NCI-H1105 (cell line): Measurements from ENCODE around the gene PLCB4.

Experiments
- DNase-seq: peaks from one replicate; lab custom pipeline; 2025; lab: John Stamatoyannopoulos, UW

The PLCB4 gene

DNA sequence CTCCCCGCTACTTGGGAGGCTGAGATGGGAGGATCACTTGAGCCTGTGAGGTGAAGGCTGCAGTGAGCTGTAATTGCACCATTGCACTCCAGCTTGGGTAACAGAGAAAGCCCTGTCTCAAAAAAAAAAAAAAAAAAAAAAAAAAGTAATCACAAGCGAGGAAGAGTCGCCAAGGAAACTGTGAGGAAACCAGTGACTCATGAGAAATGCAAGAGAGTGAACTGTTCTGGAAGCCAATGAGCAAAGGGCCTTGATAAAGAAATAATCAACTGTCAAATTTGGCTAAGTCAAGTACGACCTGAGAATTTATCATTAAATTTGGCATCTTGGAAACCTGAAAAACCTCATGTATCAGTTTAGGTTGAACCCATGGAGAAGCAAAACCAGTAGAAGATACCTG lies 429.4 kb downstream of the PLCB4 start:
- no peak for DNase-seq

DNA sequence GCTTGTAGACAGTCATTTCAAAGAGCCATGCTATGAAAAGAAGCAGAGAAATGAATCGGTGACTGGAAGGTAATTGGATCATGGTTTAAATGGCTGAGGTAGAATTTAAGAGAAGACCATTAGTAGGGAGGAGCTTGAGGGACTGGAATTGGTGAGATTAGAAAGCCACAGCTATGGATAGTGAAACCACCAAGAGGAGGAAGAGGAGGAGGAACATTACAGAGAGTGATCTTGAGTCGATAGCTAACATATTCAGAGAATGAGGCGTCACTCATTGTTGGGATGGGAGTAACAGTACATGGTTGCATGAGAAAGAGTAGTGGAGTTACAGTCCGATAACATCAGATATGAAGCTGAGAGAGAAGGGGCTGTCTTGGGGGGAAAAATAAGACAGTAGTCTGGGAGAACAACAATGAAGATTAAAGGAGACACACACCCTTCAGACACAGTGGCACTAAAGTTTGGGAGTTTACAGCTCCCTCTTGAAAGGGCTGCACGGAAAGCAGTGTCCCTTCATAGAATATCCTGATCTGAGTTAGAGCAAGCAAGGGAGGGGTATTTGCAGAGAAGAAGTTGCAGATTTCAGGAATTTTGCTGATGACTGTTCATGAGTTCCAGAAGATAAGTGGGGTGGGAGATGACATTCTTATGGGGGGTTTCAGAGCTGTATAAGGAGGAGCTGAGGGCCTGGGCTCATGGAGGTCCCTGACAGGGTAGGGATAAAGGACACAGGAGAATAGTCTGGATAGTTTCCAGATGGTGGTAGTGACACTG lies 430.4 kb downstream of the PLCB4 start:
- DNase-seq: no peak

DNA sequence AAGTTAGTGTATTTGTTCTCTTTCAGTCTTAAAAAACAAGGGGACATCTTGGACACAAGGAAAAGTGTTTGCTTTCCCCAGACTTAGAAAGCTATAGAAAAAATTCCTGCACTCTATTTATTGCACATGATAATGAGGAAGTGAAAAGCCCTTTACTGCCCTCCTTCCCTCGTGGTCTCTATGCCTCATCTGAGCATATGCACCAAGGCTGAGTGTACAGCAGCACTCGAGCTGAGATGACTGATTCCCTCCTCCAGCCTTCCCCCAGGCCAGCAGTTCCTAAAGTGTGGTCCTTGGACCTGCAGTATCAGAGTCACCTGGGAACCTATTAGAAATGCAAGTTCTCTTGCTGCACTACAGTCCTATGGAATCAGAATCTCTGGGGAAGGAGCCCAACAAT lies 431.2 kb downstream of the PLCB4 start:
- no peak for DNase-seq

DNA sequence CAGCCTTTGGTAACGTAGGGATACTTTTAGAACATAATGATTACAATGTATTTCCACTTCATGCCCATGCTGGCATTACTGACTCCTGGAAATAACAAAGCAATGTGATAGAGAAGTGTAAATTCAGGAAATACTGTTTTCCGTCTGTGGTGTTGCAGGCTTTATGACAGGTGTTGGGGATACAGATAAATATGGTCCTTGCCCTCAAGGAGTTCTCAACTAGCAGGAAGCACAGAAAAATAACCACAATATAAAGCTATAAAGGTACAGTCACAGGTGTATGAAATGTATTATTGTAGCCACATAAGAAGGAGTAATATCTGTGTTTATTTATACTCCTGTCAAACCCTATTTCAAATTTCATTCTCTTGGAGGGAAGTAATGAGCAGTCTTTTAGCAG lies 432.6 kb downstream of the PLCB4 start:
- no peak for DNase-seq

DNA sequence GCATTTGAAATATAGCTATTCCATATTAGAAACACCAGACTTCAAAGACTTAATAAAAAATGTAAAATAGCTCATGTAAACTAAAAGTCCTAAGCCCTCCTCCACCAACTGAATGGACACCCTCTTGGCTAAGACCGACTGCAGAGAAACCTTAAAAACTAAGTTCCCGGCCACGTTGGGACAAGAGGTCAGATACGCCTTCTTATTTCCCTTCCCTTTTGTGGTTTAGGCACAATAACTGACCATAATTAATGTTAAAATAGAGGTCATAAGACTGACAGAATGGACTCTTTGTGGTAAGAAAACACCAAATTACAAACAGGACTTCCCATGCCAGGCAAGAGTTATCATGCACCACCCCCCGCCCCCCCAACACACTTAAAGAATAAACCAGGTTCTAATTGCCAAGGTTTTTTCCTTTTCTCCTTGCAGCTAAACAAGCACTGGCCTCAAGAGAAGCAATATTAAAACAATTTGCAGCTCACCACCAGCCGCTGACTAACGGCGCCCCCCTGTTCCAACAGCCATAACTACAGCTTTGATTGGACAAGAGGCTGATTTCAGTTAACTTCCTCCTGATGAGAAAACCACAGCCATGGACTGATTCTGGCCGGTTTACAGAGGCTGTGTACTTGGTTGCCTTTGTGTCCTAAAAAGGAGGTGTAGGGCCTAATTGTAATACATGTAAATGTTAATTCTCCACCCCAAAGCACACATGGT lies 434.8 kb downstream of the PLCB4 start:
- no peak for DNase-seq

DNA sequence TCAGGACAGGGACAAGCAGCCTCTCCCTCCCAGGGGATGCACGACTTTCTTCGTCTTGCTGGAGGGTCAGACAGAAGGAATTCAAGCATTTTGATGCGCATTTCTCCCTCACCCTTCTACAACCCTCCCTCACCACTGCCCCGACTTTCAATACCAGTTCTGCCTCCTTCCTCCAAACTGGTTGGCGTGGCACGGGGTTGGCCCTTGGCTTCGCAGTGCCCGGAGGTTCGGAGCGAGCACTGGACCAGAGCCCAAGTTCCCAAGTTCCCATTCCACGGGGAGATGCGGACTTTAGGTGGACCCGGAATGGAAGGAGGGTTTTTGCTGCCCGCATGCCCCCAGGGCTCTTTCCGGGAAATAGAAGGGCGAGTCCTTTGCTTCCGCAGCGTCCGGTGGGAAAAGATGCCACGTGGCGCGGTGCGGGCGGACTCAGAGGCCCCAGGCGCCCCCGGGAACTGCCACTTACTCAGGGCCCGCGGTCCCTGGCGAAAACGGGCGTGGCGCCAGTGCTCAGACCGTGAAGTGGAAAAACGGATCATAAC lies 437.5 kb downstream of the PLCB4 start:
- no peak for DNase-seq

DNA sequence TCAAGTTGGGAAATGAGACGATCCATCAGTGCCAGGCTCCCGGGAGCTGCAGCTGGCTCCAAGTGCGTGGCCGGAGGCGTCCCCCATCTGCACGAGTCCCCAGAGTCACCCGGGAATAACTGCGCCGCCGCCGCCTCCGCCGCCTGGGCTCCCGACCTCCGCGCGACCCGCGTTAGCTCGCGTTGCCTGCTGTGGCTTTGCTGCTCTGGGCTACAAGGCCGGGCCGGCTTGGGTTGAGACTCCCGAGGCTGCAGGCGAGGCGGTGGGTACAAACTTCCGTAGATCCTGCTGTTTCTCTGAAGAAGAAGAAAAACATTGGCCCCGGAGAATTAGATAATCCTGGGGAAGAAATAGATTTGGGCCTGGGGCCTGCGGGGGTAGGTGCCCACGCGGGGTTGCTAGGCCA lies 438.1 kb downstream of the PLCB4 start:
- no peak for DNase-seq

DNA sequence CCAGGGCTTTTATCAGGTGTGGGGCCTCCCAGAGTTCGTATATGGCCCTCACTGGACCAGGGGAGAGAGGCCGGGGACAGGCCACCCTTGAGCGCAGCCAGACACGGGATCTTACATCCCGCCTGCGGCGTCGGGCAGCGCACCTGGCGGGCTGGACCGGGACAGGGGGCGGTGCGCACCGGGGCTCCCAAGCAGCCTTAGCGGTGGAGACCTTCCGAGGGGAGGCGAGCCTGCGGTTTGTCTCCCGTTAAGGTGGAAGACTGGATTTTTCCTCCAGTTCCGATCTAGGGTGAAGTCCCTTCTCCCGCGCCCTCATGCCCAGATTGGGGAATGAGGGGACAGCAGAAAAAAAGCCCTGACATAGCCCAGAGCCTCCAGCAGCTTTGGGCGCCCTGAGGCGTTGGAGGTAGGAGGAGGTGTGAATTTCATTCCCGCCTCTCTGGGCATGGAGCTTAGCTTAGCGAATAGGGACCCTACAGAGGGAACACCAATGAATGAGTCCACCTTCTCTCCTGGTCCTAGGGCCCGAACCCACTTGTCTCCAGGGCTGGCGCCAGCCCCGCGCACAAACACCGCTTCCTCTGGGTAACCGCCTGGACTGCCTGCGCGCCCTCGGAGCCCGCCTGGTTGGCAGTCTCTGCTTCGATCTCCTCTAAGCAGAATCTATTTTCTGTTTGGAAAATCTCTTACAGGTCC lies 438.8 kb downstream of the PLCB4 start:
- no peak for DNase-seq

DNA sequence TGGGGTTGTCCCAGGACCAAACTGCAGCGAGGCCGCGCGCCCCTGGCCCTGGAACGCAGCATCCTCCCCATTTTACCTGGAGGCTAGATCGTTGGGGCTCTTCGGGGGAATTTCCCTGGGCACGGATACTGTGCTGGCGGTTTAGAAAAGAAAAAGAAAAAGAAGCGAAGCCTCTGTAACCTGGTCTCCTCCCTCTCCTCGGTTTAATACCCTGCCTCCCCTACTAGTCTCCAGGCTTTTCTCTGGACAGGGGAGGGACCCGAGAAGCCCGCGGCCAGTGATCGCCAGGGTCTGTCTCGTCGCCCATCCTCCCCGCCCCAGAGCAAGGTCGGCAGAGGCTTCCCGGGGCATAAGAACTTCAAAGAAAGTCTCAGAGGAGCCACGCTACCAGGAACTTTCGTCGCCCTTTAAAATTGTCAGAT lies 439.4 kb downstream of the PLCB4 start:
- DNase-seq: no peak

DNA sequence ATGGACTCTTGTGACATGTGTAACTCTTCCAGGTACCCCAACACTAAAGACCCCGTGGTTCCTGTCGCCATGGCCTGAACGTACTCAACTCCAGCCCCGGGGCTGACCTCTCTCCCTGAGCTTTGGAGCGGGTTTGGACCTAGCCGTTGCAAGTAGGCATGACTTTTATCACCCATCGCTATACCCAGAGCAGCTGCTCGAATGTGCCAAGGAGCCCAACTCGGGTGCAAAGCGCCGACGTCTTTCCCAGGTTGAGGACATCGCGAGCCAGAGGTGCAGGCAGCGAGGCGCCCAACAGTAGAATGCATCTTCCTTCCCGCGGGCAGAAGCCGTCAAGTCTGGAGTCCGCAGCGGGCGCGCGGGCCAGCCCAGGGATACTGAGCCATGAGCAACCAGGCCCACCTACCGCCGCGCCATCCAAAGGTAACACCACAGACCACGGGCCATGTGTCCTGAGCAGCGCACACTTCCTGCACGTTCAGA lies 439.9 kb downstream of the PLCB4 start:
- no peak for DNase-seq

DNA sequence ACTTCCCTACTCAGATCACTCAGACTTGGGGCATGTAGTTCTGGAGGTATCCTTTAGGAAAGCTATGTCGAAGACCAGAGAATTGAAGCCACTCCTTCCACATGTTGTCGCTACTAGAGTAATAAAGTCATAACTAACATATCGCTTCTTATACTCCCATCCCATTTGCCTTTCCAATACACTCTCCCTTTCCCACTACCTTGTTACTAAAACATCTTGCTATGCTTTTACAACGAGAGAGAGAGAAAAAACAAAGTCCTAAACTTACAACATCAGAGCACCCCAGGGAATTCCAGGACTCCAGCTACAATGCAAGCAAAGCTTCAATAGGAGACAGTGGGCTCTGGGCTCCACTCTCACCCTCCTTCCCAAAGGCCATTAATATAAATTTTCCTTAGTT lies 440.4 kb downstream of the PLCB4 start:
- no peak for DNase-seq

DNA sequence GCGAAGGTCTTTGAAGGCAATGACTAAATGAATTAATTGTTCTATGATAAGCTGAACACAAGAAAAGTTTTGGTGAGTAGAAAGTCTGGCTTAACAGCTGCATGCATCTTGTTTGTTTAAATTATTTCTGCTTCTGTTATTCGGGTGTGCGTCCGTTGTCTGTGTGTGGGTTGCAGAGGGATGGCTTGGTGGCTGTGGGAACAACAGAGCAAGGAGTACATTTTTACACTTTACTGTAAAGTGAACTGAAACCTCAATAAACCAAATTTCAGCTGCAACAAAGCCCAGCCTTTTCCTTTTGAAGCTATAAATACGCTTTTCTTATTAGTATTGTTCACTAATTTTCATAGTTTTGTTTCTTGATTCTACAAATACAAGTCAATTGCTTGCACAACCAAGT lies 442.0 kb downstream of the PLCB4 start:
- DNase-seq: no peak

DNA sequence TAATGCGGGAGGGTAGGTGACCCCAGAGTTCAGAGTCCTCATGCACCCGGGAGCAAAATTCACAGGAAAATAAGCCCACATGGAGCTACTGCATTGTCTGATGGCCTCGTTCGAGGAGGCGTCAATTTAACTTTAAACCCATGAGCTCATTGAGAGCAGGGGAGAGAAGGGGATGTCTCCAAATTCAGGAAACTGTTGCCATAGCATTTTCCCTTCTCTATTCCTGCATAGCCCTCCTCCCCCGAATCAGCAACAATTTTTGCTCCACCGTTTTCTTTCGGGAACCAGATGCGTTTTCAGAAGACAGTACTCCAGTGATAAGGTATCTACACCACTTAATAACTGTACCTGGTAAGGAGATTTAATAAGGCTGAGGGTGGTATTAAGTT lies 445.2 kb downstream of the PLCB4 start:
- DNase-seq: no peak

DNA sequence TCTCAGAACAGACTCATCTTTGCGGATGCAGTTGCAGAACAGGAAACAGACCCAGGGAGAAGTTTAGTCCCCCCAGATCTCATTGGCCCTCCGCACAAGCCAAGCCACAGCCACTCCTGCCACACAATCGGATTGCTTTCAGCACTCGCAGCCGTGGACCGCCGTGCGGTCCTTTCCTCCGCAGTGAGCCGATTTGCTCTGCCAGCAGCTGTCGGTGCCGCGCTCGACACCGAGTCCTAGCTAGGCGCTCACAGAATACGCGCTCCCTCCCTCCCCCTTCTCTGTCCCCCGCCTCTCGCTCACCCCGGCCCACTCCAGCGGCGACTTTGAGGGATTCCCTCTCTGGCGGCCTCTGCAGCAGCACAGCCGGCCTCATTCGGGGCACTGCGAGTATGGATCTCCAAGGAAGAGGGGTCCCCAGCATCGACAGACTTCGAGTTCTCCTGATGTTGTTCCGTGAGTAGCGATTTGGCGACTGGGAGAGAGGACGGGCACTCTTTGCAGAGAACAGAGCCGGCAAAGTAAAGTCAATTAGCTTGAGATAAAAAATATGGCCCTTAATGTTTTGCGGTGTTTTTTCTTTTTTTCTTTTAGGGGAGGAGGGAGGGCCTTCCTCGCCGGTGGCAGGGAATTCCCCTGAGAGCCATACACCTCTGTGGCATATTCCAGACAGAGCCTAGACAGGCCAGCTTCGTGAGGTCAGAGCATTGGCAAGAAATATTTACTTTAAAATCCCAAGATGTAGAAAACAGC lies 445.8 kb downstream of the PLCB4 start, which contains the start of gene LAMP5:
LAMP5 (plus strand) TSS at position 130 of the 753 bp plus-strand sequence; CDS start at position 393, 263 bp downstream.
- DNase-seq: peak; percentile 53

DNA sequence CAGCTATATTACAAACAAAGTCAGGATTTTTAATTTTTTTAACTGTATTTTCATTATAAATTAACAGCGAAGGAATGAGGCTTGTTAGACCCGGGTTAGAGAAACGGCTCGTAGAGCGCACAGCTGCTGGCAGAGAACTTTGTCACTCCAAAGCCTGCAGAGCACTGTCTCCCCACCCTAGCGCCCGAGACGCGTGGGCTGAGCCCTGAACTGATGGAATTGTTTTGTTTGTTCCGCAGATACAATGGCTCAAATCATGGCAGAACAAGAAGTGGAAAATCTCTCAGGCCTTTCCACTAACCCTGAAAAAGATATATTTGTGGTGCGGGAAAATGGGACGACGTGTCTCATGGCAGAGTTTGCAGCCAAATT lies 446.3 kb downstream of the PLCB4 start:
- DNase-seq: no peak

DNA sequence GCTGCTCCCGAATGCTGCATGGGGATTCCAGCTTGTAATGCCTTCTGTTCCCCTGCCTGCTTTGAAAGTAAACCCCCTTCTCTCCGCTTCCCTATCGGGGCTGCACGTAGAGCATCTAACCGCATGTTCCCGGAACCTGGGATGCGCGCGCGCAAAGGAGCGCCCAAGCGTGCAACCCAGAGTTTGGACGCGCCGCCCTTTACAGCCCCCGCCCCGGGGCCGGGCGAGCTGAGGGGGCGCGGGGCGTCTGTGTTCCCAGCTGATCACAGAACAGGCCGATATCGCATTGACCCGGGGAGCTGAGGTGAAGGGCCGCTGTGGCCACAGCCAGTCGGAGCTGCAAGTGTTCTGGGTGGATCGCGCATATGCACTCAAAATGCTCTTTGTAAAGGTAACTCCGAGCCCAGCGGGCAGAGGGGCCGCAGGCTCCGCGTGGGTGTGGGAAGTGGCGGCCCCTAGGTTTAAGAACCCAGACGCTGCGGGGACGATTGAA lies 446.9 kb downstream of the PLCB4 start:
- no peak for DNase-seq

DNA sequence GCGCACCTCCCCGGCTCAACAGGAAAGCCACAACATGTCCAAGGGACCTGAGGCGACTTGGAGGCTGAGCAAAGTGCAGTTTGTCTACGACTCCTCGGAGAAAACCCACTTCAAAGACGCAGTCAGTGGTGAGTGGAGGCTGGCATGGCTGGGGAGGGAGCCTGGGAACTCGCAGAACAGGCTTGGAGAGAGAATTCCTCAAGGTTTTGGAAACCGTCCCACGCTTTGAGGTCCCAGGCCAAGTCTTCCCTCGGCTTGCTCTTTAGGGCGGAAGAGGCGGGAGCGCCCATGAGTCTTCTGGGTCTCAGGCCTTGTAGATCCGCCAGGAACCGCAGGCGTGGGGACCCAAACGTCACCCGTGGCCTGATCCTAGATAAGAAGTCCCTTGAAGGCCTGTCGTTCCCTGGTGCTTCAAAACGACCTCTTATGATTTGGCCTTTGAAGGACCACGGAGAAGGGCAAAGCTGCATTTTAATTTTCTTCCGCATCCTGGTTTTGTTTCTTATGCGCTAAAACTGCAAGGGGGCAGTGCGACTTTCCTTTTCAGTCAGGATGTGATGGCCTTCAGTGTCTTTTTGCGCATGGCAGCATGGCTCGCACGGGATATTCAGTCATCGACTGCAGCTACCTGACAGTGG lies 447.5 kb downstream of the PLCB4 start:
- DNase-seq: no peak

DNA sequence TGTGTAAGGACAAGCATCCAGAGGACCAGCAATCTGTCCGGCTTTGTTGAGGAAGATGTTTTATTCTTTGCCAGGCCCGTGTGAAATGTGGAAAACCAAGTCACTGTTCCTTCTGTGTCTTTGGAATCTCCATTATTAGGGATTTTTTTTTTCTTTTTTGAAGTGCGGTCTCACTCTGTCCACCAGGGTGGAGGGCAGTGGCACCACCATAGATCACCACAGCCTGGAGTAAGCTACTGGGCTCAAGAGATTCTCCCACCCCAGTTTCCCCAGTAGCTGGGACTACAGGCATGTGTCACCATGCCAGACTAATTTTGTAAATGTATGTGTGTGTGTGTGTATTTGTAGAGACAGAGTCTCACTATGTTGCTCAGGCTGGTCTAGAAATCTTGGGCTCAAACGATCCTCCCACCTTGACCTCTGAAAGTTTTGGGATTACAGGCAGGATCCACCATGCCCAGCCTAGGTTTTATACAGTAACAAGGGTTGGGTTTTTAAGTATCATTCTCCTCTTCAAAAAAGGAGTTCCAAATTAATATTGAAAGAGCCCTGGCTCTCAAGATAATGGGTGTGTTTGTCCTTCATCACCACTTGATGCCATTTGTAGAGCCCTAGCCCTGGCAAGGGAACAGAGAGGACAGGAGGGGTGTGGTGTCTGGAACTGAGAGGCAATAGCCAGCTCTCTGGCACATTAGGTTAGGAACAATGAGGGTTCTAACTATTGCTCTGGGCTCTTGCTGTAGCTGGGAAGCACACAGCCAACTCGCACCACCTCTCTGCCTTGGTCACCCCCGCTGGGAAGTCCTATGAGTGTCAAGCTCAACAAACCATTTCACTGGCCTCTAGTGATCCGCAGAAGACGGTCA lies 448.6 kb downstream of the PLCB4 start:
- no peak for DNase-seq

DNA sequence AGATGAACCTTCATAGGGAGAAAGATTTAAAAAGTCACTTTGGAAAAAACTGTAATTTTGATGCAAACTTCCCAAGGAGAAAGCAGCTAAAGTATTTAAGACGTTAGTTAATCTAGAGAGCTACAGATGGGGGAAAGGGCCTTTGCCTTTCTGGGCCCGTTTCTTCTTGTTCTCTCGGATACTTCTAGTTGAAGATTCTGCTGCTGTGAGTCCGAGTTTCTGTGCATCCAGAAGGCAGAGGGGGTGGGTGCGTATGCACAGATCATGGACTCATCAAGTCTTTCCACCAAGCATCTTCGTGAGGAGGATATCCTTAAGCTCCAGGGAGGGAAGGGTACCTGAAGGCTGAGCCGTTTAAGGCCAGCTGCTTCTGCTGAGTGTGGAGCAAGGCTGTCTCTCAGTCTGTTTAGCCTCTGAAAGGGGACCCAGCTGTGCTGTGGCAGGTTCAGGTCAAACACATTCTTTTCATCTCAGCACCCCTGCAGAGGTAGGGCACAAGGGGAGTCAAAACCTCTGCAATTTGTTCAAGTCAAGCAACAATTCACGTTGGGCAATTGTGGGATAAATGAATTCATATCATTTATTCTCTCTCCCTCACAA lies 449.8 kb downstream of the PLCB4 start:
- no peak for DNase-seq

DNA sequence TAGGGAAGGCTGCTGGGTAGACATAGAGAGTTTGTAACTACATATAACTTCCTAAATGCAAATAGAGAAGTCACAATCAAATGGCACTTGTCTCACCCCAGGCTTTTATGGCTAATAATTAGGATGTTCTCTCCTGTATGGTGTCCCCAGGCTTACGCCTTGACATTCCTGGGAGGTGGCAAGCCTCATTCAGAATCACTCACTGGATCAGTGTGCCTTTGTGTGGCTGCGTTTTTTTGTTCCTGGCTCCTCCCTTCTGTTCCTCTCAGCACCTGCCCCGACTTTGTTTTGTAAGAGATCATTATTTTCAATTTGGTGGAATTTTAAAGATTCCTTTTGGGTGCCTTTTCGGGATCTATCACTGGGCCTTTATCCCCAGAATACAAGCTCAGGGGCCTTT lies 451.2 kb downstream of the PLCB4 start:
- DNase-seq: no peak
